GM21367 (cell line): ENCODE measurements around the gene CDC27.
A peak's percentile ranks its signal among the peaks of the same experiment; 100 is the strongest.
"Not testable (repeated sequence)": the region's sequence is repeated elsewhere in the genome, so short reads cannot be mapped to it uniquely, and the experiment has no call there.

Source experiments
- ATAC-seq: cut with Tn5 transposase; IDR thresholded peaks from one replicate; pipeline ENCODE4 v1.9.1; 2021; ENCODE audit not compliant: unreplicated experiment

The CDC27 gene

DNA sequence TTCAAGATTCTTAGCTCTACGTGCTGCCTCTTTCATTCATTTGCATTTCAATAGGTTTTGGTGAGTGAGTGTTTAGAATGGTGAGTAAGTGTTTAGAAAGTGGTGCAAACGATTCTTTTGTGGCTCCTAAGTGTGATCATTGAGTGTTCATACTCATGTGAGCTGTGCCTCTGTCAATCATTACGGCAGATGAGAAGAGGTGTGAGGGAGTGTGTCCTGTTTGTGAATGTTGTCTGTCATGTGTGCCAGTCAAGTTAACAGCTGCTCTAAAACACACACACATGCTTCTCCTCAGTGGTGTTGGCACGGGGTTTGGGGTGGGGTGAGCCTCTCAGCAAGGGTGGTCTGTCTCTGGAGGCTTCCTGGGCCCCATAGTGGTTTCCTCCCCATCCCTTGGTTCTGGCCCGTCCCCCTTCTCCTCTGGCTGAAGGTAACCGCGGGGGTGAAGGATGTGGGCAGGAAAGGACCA is 31.5 kb upstream of the CDC27 start:
- ATAC-seq = no peak

DNA sequence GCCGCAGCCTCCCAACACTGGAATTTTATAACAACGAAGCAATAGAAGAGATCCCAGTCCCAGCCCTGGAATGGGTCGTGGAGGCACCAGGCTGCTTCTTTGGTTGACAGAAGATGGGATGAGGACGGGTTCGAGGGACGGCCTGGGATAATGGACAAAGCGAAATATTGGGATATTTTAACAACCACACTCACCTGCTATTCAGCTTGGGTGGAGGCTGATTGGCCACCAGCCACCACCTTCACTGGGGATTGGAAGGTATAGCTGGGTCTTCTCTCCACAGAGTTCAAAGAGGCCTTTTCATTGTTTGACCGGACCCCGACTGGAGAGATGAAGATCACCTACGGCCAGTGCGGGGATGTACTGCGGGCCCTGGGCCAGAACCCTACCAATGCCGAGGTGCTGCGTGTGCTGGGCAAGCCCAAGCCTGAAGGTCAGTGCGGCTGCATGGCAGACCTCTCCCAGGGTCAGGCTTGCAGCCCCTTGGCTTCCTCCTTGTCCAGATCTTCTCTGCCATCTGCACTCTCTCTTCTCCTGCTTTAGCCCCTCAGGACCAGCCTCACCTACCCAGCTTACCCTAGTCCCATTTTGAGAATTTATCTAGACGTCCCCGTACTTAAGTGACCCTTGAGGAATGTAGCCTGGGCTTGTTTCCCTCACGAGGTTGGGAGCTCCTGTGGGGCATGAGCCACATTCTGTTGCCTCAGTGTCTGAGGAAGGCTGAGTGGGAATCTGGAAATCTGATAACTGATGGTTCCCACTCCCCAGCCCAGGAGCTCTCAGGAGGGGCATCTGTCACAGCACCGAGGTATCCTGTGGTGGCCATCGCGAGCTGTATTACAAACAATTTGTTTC is 30.8 kb upstream of the CDC27 start:
- ATAC-seq = no peak

DNA sequence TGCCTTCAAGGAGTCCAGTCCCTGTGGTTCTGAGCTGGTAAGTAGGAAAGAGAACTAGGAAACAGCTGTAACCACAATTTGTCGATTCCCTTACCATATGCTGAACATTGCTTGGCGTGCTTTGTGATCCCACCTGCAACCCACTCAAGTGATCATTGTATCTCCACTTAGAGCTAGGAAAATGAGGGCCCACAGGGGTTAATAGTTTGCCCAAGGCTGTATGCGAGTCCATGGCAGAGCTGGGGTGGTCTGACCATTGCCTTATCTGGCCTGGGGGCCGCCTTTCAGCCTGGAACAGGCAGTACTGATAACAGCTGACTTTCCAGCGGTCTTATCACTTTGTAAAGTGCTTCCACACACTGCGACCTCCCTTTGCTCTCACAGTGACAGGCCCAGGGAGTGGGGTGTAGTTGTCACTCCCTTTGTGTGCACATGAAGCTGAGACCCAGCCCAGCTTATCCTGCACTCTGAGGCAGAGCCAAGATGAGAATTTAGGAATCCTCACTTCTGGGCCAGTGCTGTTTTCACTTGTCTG is 29.9 kb upstream of the CDC27 start:
- no peak for ATAC-seq

DNA sequence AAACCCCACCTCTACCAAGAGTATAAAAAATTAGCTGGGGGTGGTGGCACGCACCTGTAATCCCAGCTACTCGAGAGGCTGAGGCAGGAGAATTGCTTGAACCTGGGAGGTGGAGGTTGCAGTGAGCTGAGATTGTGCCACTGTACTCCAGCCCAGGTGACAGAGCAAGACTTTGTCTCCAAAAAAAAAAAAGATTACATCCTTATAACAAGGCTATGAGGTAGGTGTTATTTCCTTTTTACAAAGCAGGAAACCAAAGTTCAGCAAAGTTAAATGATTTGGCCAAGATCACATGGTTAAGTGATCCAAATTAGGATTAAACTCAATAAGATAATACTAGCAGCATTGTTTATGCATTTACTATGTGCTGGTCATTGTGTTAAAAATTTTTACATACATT is 28.2 kb upstream of the CDC27 start:
- not testable (repeated sequence) for ATAC-seq

DNA sequence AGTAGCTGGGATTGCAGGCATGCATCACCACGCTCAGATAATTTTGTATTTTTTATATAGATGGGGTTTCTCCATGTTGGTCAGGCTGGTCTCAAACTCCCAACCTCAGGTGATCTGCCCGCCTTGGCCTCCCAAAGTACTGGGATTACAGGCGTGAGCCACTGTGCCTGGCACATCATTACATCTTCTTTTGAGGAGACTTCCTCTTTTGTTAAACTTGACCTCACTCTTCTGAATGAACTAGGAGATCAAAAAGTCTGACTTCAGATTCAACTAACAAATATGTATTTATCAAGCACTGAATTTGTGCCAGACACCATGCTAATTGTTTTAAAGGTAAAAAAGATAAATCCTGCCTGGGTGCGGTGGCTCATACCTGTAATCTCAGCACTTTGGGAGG is 27.7 kb upstream of the CDC27 start:
- ATAC-seq = not testable (repeated sequence)

DNA sequence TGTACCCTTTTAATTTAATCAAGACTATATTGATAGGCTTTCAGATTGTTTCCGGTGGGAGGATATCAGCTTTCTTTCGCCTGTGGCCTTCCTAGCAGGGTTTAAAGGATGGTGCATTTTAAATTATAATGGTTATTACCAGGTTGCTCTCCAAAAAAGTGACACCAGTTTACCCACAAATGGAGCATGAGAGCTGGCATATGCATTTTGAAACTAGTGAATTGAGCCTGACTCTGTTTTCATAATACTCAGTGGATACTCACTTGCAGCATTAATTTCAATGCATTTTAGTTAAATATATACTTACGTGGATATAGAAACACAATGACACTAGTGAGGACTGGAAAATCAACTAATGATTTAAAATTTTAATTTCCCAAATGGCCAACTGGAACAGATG is 25.8 kb upstream of the CDC27 start:
- ATAC-seq = no peak

DNA sequence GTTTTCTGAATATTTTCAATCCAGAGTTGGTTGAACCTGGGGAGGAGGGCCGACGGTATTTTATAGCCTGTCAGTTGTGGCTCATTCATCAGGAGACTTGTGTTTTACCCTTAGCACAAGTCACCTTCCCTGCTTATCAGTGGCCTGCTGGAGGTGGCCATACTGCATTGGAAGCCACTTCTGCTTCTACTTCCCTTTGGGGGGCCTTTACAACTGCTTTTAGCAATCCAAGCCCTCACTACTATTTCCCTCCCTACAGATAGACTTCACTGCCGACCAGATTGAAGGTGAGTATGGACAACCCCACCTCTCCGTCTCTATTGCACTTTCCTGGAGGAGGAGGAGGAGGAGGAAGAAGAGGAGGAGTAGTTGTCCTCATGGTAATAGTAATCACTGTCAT is 24.4 kb upstream of the CDC27 start:
- no peak for ATAC-seq

DNA sequence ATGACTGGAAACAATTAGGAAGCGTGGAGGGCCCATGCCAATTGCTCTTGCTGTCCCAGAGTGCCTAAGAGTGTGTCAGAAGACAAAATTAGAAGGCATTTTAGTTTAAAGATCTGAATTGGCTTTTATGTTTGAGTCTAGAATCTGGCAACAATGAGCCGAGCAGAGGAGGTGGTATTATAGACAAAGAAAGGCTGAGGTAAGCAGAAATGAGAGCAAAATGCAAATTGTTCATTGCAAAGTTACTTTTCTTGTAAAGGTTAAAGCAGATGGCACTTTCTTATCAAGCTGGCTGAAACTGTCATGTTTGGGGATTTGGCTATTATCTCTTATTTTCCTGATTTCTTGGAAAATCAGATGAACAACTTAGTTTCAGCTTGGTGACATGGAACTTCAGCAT is 23.4 kb upstream of the CDC27 start:
- ATAC-seq = no peak

DNA sequence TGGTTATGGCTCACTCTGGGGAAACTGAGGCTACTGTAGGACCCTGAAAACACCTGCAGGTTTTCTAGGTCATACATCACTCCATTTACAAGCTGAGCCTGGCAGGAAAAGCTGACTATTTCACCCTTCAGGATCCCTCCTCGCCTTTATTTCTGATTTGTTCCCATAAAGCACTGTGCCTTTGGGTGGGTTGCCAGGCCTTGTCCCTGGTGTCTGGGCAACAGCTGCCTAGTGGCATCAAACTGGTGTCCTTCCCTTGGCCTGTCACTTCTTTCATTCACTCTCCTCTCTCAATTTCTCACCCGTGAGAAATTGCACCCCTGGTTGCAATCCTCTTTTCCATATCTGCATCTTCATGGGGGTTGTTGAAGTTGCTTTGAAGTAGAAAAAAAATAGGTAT is 21.7 kb upstream of the CDC27 start:
- ATAC-seq = no peak

DNA sequence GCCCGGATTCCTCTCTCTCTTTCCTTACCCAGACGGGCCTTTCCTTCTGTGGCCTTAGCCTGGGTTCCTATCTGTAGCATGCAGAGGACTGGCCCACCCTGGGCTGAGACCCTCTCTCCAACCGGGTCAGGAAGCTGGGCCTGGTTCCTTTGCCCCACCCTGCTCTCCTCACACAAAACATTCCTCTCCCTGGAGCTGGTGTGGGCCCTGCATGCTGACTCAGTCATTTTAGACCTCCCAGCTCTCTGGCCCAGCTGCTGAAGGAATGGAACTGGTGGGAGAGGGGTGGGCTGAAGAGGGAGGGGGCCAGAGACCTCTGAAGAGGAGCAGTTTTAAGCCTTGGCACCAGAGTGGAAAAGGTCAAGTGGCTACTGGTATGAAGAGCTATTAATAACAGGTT is 21.0 kb upstream of the CDC27 start:
- no peak for ATAC-seq

DNA sequence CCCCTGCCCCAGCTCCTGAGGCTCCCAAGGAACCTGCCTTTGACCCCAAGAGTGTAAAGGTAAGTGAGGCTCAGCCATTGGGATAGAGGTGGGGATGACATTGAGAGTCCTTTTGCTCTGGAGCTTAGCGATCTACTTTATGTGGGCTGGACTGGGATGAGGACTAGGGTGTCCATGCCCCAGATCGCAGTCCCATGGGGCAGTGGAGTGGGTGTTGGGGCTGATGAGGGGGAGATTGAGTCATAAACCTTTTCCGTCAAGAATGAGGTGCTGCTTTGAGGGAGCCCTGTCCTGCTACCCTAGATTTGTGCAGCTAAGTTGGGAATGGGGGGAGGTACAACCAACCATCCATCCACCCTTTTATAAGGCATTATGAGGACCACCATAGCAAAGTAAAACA is 20.4 kb upstream of the CDC27 start:
- no peak for ATAC-seq

DNA sequence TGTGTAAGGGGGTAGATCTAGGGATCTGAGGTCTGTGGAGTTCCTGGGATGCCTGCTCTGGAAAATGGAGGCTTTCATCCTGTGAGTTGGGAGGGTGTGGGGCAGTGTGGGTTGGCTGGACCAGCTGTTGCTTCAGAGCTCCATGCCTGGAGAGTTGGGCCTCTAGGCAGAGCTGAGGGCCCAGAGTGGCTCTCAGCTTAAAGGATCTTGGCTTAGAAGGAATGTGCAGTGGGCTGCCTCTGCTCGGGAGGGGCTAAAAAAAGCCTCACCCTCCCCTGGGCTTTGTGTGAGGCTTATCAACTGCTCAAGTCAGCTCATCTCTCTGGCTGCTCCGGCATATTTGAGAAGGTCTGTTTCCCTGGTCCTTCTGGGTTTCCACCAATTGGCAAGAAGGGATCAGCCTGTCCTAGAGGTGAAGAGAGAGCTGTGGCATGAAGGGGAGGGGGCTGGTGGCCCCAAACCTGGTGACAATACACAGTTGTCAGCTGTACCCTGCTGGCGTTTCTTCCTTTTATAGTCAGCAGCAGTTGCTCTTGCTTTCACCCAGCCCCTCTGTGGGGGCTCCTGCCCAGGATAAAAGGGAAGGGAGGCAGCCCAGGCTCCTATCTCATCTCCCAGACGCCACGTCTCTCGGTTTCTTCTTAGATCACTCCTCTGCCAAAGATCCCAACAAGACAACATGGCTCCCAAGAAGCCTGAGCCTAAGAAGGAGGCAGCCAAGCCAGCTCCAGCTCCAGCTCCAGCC is 19.8 kb upstream of the CDC27 start, which contains the start of gene MYL4:
MYL4 (plus strand) TSS at position 605 of the 745 bp plus-strand sequence; CDS start at position 680, 75 bp downstream.
- ATAC-seq = no peak

DNA sequence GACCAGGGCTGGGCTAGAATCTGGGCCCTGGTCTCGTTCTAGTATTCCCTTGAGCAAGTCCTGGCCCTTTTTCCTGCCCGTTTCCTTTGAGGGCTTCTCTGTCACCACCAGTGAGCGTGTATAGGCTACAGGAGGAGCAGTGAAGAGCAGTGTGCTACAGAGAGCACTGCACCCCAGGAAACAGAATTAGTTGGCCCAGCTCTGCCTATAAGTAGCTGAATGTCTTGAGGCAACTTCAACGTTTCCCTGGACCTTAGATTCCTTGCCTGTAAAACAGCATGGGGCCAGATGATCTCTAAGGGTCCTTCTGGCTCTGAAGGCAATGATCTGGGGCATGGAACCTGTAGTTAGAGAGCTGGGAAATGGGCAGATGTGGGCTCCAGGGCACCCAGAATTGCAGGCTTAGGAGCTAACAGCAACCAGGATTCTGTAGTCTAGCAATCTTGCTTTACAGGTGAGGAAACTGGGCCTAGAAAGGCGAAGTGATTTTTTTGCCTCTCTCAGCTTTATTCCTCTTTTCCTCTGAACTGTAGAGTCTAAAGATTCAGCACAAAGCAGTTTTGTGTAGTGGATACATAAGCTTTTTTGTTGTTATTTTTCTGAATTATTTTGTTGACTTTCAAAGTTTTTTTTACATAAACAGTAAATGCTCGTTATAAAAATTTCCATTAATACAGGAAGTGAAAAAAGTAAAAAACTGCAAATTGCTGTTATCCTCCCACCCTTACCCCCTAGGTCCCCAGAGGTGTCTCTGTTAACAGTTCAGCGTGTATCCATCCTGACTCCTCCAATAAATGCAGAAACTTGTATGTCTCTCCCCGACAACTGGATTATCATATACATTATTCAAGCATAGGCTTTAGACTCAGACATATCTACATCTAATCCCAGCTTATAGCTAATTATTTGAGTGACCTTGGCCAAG is 18.3 kb upstream of the CDC27 start:
- no peak for ATAC-seq

DNA sequence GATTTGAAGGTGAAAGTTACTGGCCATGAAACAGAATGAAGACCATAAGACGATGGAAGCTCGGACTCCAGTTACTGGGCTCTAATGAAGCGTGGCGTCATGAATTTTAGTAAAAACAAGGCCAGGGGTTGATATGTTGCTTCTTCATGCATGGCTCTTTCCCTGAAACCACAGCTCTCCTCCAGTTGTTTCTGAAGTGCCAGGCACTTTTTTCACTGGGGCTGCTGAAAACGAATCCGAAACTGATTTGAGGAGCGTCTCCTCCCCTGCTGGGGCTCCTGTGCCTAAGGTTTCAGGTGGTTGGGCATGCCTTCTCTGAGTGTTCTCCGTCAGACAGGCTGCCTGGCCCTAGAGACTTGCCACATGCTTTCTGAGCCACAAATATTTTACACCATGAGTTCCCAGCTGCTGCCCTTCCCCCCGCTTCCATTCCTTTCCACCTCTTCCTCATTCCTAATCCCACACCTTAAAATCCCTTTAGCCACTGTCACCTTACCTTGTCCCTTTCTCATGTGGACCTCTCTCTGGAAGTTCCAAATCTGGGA is 16.4 kb upstream of the CDC27 start:
- ATAC-seq = peak; percentile 37

DNA sequence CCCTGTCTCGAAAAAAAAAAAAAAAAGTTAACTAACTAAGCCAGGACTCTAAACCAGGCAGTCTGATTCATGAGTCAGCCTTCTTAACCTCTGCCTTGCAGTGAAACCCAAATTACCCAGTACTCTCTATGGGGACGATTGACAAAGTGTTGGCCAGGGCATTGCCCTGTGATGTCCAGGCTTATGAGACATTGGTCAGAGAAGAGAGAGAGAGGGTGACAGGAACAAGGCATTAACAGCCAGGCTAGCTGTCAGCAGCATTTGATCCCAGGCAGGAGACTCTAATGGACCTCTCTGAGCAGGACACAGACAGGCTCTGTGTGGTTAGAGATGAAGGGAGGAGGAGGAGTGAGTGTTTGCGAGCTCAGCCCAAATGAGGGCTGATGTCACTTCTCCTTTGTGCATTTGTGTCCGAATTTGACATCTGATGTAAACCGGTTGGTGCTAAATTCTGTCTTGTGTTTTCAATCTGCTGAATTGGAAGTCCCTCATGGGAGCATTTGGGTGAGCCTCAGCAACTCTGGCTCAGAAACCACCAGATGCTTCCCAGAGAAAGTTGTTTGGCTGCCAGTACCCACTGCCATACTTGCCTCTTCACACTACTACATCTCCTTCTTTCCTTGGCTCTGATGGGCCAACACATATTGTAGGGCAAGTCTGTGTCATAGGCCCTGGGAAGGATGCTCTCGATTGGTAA is 15.8 kb upstream of the CDC27 start:
- peak; percentile 42 for ATAC-seq

DNA sequence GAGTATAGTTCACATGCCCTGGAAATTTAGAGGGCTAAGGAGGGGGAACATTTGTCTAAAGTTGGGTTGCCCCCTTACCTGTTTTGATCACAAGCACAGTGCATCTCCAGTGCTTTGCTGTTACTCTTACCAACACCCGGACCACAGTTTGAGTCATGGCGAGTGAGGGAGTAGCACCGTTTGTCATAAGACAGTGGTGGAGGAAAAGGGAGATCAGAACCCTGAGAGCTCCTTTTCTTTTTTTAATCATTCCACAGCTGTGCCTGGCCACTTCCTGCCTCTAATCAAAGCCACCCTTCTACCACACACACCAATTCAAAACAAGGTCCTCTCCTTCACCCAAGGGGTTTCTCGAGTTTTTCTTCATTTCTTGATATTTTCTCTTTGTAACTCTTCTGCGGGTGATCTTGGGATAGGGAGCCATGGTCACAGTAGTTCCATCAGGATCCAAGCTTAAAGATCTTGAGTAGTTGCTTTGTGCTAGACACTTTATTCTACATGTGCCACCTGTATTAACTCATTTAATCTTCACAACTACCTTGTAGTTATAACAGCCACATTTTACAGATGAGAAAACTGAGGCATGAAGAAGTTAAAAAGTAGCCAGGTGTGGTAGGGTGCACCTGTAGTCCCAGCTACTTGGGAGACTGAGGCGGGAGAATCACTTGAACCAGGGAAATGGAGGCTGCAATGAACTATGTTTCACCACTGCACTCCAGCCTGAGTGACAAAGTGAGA is 15.1 kb upstream of the CDC27 start:
- no peak for ATAC-seq

DNA sequence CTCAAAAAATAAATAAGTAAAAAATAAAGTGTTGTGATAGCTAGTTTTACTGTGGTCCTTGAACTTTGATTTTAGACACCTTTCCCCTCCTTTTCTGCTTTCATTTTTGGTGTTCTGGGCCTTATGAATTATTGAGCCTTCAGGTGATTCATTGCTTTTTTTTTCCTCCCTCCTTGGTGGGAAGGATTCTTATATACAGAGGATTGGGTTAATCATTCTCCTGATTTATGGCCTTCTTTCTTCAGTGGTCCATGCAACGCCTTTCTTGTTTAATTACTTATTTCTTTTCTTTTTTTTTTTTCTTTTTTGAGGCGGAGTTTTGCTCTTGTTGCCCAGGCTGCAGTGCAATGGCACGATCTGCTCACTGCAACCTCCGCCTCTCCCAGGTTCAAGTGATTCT is 12.1 kb upstream of the CDC27 start:
- no peak for ATAC-seq

DNA sequence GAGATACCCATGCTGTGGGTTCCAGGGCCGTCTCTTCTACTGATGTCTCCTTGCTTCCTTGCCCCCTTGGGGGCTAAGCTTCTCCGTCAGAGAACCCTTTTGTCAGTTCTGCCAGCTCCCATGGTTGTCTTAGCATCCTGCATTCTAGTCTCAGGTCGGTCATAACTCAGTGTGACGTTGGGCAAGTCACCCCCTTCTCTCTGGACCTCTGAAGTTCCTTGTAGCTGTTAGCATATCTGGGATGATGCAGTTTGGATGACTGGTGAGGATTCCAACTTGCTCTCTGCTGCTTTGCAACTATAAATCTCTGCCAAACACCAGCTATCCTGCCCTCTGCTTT is 11.2 kb upstream of the CDC27 start:
- no peak for ATAC-seq

DNA sequence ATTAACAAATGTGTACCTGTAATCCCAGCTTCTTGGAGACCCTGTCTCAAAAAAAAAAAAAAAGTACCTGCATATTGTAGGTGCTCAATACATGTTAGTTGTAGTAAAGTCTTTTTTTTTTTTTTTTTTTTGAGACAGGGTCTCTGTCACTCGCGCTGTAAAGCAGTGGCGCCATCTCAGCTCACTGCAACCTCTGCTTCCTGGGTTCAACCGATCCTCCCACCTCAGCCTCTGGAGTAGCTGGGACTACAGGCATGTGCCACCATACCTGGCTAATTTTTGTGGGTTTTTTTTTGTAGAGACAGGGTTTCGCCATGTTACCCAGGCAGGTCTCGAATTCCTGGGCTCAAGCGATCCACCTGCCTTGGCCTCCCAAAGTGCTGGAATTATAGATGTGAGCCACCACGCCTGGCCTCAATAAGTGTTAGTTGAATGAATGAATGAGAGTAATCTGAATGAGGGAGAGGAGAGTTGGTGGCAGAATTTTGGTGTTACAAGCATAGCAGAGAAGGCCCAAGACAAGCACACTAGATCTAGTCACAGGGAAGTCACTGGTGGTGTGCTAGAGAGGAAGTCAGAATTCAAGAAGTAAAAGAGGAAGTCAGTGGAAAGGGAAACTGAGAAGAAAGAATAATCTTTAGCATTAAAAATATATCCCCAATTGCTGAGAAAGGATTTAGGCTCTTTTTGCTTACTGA is 10.7 kb upstream of the CDC27 start:
- no peak for ATAC-seq
